ENCODE data around the gene PCDHGA1.
"Not testable (repeated sequence)": the region's sequence is repeated elsewhere in the genome, so short reads cannot be mapped to it uniquely, and the experiment has no call there.

Gene PCDHGA1

GRCh38 chr5:141326088-141326854, 4.0 kb upstream of the PCDHGA1 start:
- Histone ChIP-seq H3K4me3 (ENCODE audit: extremely low read depth, insufficient read depth, low read length, poor library complexity, severe bottlenecking) (no peak overlapping the region), H3K27ac (ENCODE audit: low read depth, low read length, severe bottlenecking) (no peak overlapping the region), H3K4me1 (ENCODE audit: control insufficient read depth, insufficient read depth, low read length, poor library complexity, severe bottlenecking) (no peaks in the 10 kb centered on the region), H3K36me3 (ENCODE audit: control insufficient read depth, insufficient read depth, low read length) (no peaks in the 10 kb centered on the region), H3K9me3 (ENCODE audit: control insufficient read depth, low read length) (peaks cover 20% of the 10 kb centered on the region)
- WGBS, 2 experiments (ENCODE audit: insufficient coverage in 2 of 2): 75 to 77% methylated on average over 23 of the region's 27 CpGs

GRCh38 chr5:141328231-141328630, 2.1 kb upstream of the PCDHGA1 start:
- H3K36me3 ChIP-seq (ENCODE audit: control insufficient read depth, insufficient read depth, low read length): no peaks in the 10 kb centered on the region
- H3K27ac ChIP-seq (ENCODE audit: low read depth, low read length, severe bottlenecking): no peak overlapping the region
- H3K9me3 ChIP-seq (ENCODE audit: control insufficient read depth, low read length): peaks cover 17% of the 10 kb centered on the region
- WGBS, 2 experiments (ENCODE audit: insufficient coverage in 2 of 2): 87 to 91% methylated on average over 8 of the region's 8 CpGs
- no peak overlapping the region for H3K4me3 ChIP-seq (ENCODE audit: extremely low read depth, insufficient read depth, low read length, poor library complexity, severe bottlenecking)
- no peaks in the 10 kb centered on the region for H3K4me1 ChIP-seq (ENCODE audit: control insufficient read depth, insufficient read depth, low read length, poor library complexity, severe bottlenecking)

- H3K27ac ChIP-seq (ENCODE audit: low read depth, low read length, severe bottlenecking); H3K4me3 ChIP-seq (ENCODE audit: extremely low read depth, insufficient read depth, low read length, poor library complexity, severe bottlenecking); H3K4me1 ChIP-seq (ENCODE audit: control insufficient read depth, insufficient read depth, low read length, poor library complexity, severe bottlenecking); H3K36me3 ChIP-seq (ENCODE audit: control insufficient read depth, insufficient read depth, low read length): not testable (repeated sequence)
- H3K9me3 ChIP-seq (ENCODE audit: control insufficient read depth, low read length): peaks cover 20% of the 10 kb centered on the region
- 96 to 98% methylated on average over 22 to 34 of the region's 39 CpGs for WGBS, 2 experiments (ENCODE audit: insufficient coverage in 2 of 2)
These were observed 2.3 kb downstream of the PCDHGA1 start for GRCh38 chr5:141332571-141332970.

GRCh38 chr5:141338538-141339306, 8.4 kb downstream of the PCDHGA1 start, which contains the start of gene PCDHGA2:
Gene PCDHGA2, plus strand, starts transcription at chr5:141338760.
- WGBS, 2 experiments (ENCODE audit: insufficient coverage in 2 of 2): 83 to 86% methylated on average over 25 to 26 of the region's 27 CpGs
- H3K36me3 ChIP-seq (ENCODE audit: control insufficient read depth, insufficient read depth, low read length): no peaks in the 10 kb centered on the region
- no peaks in the 10 kb centered on the region for H3K4me1 ChIP-seq (ENCODE audit: control insufficient read depth, insufficient read depth, low read length, poor library complexity, severe bottlenecking)
- H3K27ac ChIP-seq (ENCODE audit: low read depth, low read length, severe bottlenecking): no peak within 1 kb of the TSS
- H3K9me3 ChIP-seq (ENCODE audit: control insufficient read depth, low read length): peaks cover 18% of the 10 kb centered on the region
- H3K4me3 ChIP-seq (ENCODE audit: extremely low read depth, insufficient read depth, low read length, poor library complexity, severe bottlenecking): no peak within 1 kb of the TSS

GRCh38 chr5:141340781-141341354, 10.6 kb downstream of the PCDHGA1 start:
- H3K36me3 ChIP-seq (ENCODE audit: control insufficient read depth, insufficient read depth, low read length); H3K4me3 ChIP-seq (ENCODE audit: extremely low read depth, insufficient read depth, low read length, poor library complexity, severe bottlenecking); H3K4me1 ChIP-seq (ENCODE audit: control insufficient read depth, insufficient read depth, low read length, poor library complexity, severe bottlenecking); H3K27ac ChIP-seq (ENCODE audit: low read depth, low read length, severe bottlenecking): not testable (repeated sequence)
- H3K9me3 ChIP-seq (ENCODE audit: control insufficient read depth, low read length): peaks cover 31% of the 10 kb centered on the region
- 94 to 99% methylated on average over 23 to 28 of the region's 45 CpGs for WGBS, 2 experiments (ENCODE audit: insufficient coverage in 2 of 2)

- H3K9me3 ChIP-seq (ENCODE audit: control insufficient read depth, low read length): peaks cover 31% of the 10 kb centered on the region
- H3K4me1 ChIP-seq (ENCODE audit: control insufficient read depth, insufficient read depth, low read length, poor library complexity, severe bottlenecking): no peaks in the 10 kb centered on the region
- H3K27ac ChIP-seq (ENCODE audit: low read depth, low read length, severe bottlenecking): no peak overlapping the region
- no peaks in the 10 kb centered on the region for H3K36me3 ChIP-seq (ENCODE audit: control insufficient read depth, insufficient read depth, low read length)
- H3K4me3 ChIP-seq (ENCODE audit: extremely low read depth, insufficient read depth, low read length, poor library complexity, severe bottlenecking): no peak overlapping the region
- WGBS, 2 experiments (ENCODE audit: insufficient coverage in 2 of 2): 67 to 83% methylated on average over 1 of the region's 1 CpG
These were observed 12.5 kb downstream of the PCDHGA1 start for GRCh38 chr5:141342773-141343172.

- 63% methylated on average over 6 of the region's 9 CpGs for WGBS, 2 experiments (ENCODE audit: insufficient coverage in 2 of 2)
- Histone ChIP-seq H3K4me3 (ENCODE audit: extremely low read depth, insufficient read depth, low read length, poor library complexity, severe bottlenecking) (peak within 1 kb of the TSS; percentile 31), H3K4me1 (ENCODE audit: control insufficient read depth, insufficient read depth, low read length, poor library complexity, severe bottlenecking) (no peaks in the 10 kb centered on the region), H3K36me3 (ENCODE audit: control insufficient read depth, insufficient read depth, low read length) (no peaks in the 10 kb centered on the region), H3K27ac (ENCODE audit: low read depth, low read length, severe bottlenecking) (no peak within 1 kb of the TSS), H3K9me3 (ENCODE audit: control insufficient read depth, low read length) (peaks cover 31% of the 10 kb centered on the region)
These were observed 13.1 kb downstream of the PCDHGA1 start, which contains the start of gene PCDHGA3 for GRCh38 chr5:141343242-141343952. Gene PCDHGA3, plus strand, starts transcription at chr5:141343829. Its CDS starts 205 bp downstream, at chr5:141344034.

- 87 to 88% methylated on average over 29 to 30 of the region's 31 CpGs for WGBS, 2 experiments (ENCODE audit: insufficient coverage in 2 of 2)
- H3K4me3 ChIP-seq (ENCODE audit: extremely low read depth, insufficient read depth, low read length, poor library complexity, severe bottlenecking): peak overlapping the region; percentile 31
- no peak overlapping the region for H3K27ac ChIP-seq (ENCODE audit: low read depth, low read length, severe bottlenecking)
- H3K4me1 ChIP-seq (ENCODE audit: control insufficient read depth, insufficient read depth, low read length, poor library complexity, severe bottlenecking): no peaks in the 10 kb centered on the region
- H3K9me3 ChIP-seq (ENCODE audit: control insufficient read depth, low read length): peaks cover 25% of the 10 kb centered on the region
- no peaks in the 10 kb centered on the region for H3K36me3 ChIP-seq (ENCODE audit: control insufficient read depth, insufficient read depth, low read length)
These were observed 13.7 kb downstream of the PCDHGA1 start for GRCh38 chr5:141343953-141344463.

GRCh38 chr5:141345327-141345726, 15.0 kb downstream of the PCDHGA1 start:
- WGBS, 2 experiments (ENCODE audit: insufficient coverage in 2 of 2): 94% methylated on average over 10 to 15 of the region's 20 CpGs
- Histone ChIP-seq H3K9me3 (ENCODE audit: control insufficient read depth, low read length) (peaks cover 22% of the 10 kb centered on the region), H3K36me3 (ENCODE audit: control insufficient read depth, insufficient read depth, low read length) (no peaks in the 10 kb centered on the region), H3K4me3 (ENCODE audit: extremely low read depth, insufficient read depth, low read length, poor library complexity, severe bottlenecking) (no peak overlapping the region), H3K27ac (ENCODE audit: low read depth, low read length, severe bottlenecking) (no peak overlapping the region), H3K4me1 (ENCODE audit: control insufficient read depth, insufficient read depth, low read length, poor library complexity, severe bottlenecking) (no peaks in the 10 kb centered on the region)

- not testable (repeated sequence) for H3K4me1 ChIP-seq (ENCODE audit: control insufficient read depth, insufficient read depth, low read length, poor library complexity, severe bottlenecking); H3K4me3 ChIP-seq (ENCODE audit: extremely low read depth, insufficient read depth, low read length, poor library complexity, severe bottlenecking); H3K36me3 ChIP-seq (ENCODE audit: control insufficient read depth, insufficient read depth, low read length); H3K27ac ChIP-seq (ENCODE audit: low read depth, low read length, severe bottlenecking)
- H3K9me3 ChIP-seq (ENCODE audit: control insufficient read depth, low read length): peaks cover 29% of the 10 kb centered on the region
- WGBS, 2 experiments (ENCODE audit: insufficient coverage in 2 of 2): 100% methylated on average over 2 of the region's 35 CpGs; no CpG with 5 or more reads in 1 of the 2 experiments
These were observed 15.7 kb downstream of the PCDHGA1 start for GRCh38 chr5:141346017-141346416.
